HK-2 (cell line): Measurements from ENCODE around the gene DDX10.
"Not testable (repeated sequence)": the region's sequence is repeated elsewhere in the genome, so short reads cannot be mapped to it uniquely, and the experiment has no call there.

Experiments used
- DNase-seq: peaks from one replicate; pipeline ENCODE4 v3.0.0-alpha.2; 2018; ENCODE audit not compliant: unreplicated experiment

Gene DDX10

GRCh38 chr11:108823960-108824359, 159.1 kb downstream of the DDX10 start:
- not testable (repeated sequence) for DNase-seq

- DNase-seq: no peak
These were observed 159.7 kb downstream of the DDX10 start for GRCh38 chr11:108824545-108824944.

- DNase-seq: no peak
These were observed 160.5 kb downstream of the DDX10 start for GRCh38 chr11:108825381-108825780.

GRCh38 chr11:108826136-108826535, 161.3 kb downstream of the DDX10 start:
- no peak for DNase-seq

GRCh38 chr11:108835624-108836023, 170.8 kb downstream of the DDX10 start:
- no peak for DNase-seq

GRCh38 chr11:108836541-108836940, 171.7 kb downstream of the DDX10 start:
- DNase-seq: no peak

- no peak for DNase-seq
These were observed 173.4 kb downstream of the DDX10 start for GRCh38 chr11:108838102-108838791.

GRCh38 chr11:108838792-108839105, 173.9 kb downstream of the DDX10 start:
- no peak for DNase-seq

GRCh38 chr11:108846009-108846408, 181.1 kb downstream of the DDX10 start:
- no peak for DNase-seq

GRCh38 chr11:108847298-108847990, 182.6 kb downstream of the DDX10 start:
- no peak for DNase-seq

- no peak for DNase-seq
These were observed 186.9 kb downstream of the DDX10 start for GRCh38 chr11:108851781-108852180.

GRCh38 chr11:108852701-108853100, 187.8 kb downstream of the DDX10 start:
- no peak for DNase-seq

- no peak for DNase-seq
These were observed 188.3 kb downstream of the DDX10 start for GRCh38 chr11:108853151-108853550.

GRCh38 chr11:108853864-108854263, 189.0 kb downstream of the DDX10 start:
- no peak for DNase-seq

GRCh38 chr11:108854346-108854745, 189.5 kb downstream of the DDX10 start:
- DNase-seq: no peak

- no peak for DNase-seq
These were observed 192.5 kb downstream of the DDX10 start for GRCh38 chr11:108857382-108857781.

- DNase-seq: no peak
These were observed 193.8 kb downstream of the DDX10 start for GRCh38 chr11:108858622-108859021.

- no peak for DNase-seq
These were observed 194.6 kb downstream of the DDX10 start for GRCh38 chr11:108859510-108859909.

GRCh38 chr11:108863528-108863927, 198.7 kb downstream of the DDX10 start:
- no peak for DNase-seq

GRCh38 chr11:108865406-108865805, 200.5 kb downstream of the DDX10 start:
- DNase-seq: no peak

- DNase-seq: no peak
These were observed 201.9 kb downstream of the DDX10 start for GRCh38 chr11:108866781-108867180.

- no peak for DNase-seq
These were observed 205.6 kb downstream of the DDX10 start for GRCh38 chr11:108870373-108871020.

- peak; percentile 5 for DNase-seq
These were observed 206.3 kb downstream of the DDX10 start for GRCh38 chr11:108871152-108871551.
